Measurements from ENCODE around the gene HIKESHI. TPM values are rescaled to one million over a fixed set of nuclear protein-coding genes. Genes with fewer than 3 reads are reported as not detected.

Gene HIKESHI
- total RNA-seq, 1 experiment from 2014 or later, result 13.1 TPM

- Histone ChIP-seq H3K4me3 (ENCODE audit: low read length) (no peak overlapping the region), H3K27me3 (ENCODE audit: low read length) (no peaks in the 10 kb centered on the region), H3K27ac (ENCODE audit: low read length) (no peak overlapping the region), H3K4me1 (ENCODE audit: insufficient read depth, low read length) (no peaks in the 10 kb centered on the region), H3K9me3 (ENCODE audit: low read length) (no peaks in the 10 kb centered on the region), H2AFZ (ENCODE audit: low read length) (no peak overlapping the region), H3F3A (ENCODE audit: low read length, unreplicated experiment) (no peaks in the 10 kb centered on the region), H3K9me2 (replicated peaks; ENCODE audit: low read length) (no peaks in the 10 kb centered on the region), H3K79me2 (ENCODE audit: low read length) (no peaks in the 10 kb centered on the region), H3K9ac (ENCODE audit: low read length) (no peak overlapping the region), H3K4me2 (ENCODE audit: low read length) (no peak overlapping the region), H3K36me3 (ENCODE audit: low read depth, low read length) (no peaks in the 10 kb centered on the region), H4K20me1 (ENCODE audit: low read length) (no peaks in the 10 kb centered on the region)
- DNase-seq, result no peak
- intact Hi-C loops (cut with micrococcal nuclease), result no loop called here
- CTCF ChIA-PET, result no interaction called here
- ATAC-seq, result no peak
- no peak for TF ChIP-seq CTCF (conservative IDR thresholded peaks at IDR 0.05; ENCODE audit: low read depth, low read length)
- no peak for TF ChIP-seq EZH2phosphoT487 (IDR thresholded peaks at IDR 0.05; ENCODE audit: borderline replicate concordance, low read length)
- TF ChIP-seq EZH2 (IDR thresholded peaks at IDR 0.05; ENCODE audit: low read length, unreplicated experiment), result no peak
- BruUV-seq (replicated peaks), result no TSS peak
- POLR2A ChIA-PET (ENCODE audit: unreplicated experiment), result no interaction called here
Measured at GRCh38 chr11:86337227-86337626, 35.2 kb downstream of the HIKESHI start.

- H3K27ac ChIP-seq (ENCODE audit: low read length), result no peak overlapping the region
- DNase-seq (no peak), ATAC-seq (no peak)
- no TSS peak for BruUV-seq (replicated peaks)
- ChIA-PET POLR2A (ENCODE audit: unreplicated experiment) (no interaction called here), CTCF (no interaction called here)
- H3K9ac ChIP-seq (ENCODE audit: low read length), result no peak overlapping the region
- no peaks in the 10 kb centered on the region for H3F3A ChIP-seq (ENCODE audit: low read length, unreplicated experiment)
- H2AFZ ChIP-seq (ENCODE audit: low read length), result no peak overlapping the region
- TF ChIP-seq CTCF (conservative IDR thresholded peaks at IDR 0.05; ENCODE audit: low read depth, low read length) (no peak), EZH2 (IDR thresholded peaks at IDR 0.05; ENCODE audit: low read length, unreplicated experiment) (no peak), EZH2phosphoT487 (IDR thresholded peaks at IDR 0.05; ENCODE audit: borderline replicate concordance, low read length) (no peak)
- H3K79me2 ChIP-seq (ENCODE audit: low read length), result no peaks in the 10 kb centered on the region
- no peaks in the 10 kb centered on the region for H3K9me2 ChIP-seq (replicated peaks; ENCODE audit: low read length)
- intact Hi-C loops (cut with micrococcal nuclease), result no loop called here
- H3K4me1 ChIP-seq (ENCODE audit: insufficient read depth, low read length), result no peaks in the 10 kb centered on the region
- H3K4me3 ChIP-seq (ENCODE audit: low read length), result no peak overlapping the region
- no peaks in the 10 kb centered on the region for H4K20me1 ChIP-seq (ENCODE audit: low read length)
- H3K36me3 ChIP-seq (ENCODE audit: low read depth, low read length), result no peaks in the 10 kb centered on the region
- no peak overlapping the region for H3K4me2 ChIP-seq (ENCODE audit: low read length)
- H3K27me3 ChIP-seq (ENCODE audit: low read length), result no peaks in the 10 kb centered on the region
- H3K9me3 ChIP-seq (ENCODE audit: low read length), result no peaks in the 10 kb centered on the region
Measured at GRCh38 chr11:86341382-86341781, 39.3 kb downstream of the HIKESHI start.

- Histone ChIP-seq H4K20me1 (ENCODE audit: low read length) (no peaks in the 10 kb centered on the region), H3F3A (ENCODE audit: low read length, unreplicated experiment) (no peaks in the 10 kb centered on the region), H3K4me3 (ENCODE audit: low read length) (no peak overlapping the region), H3K9me3 (ENCODE audit: low read length) (no peaks in the 10 kb centered on the region), H3K4me2 (ENCODE audit: low read length) (no peak overlapping the region), H3K9ac (ENCODE audit: low read length) (no peak overlapping the region), H3K36me3 (ENCODE audit: low read depth, low read length) (no peaks in the 10 kb centered on the region), H3K9me2 (replicated peaks; ENCODE audit: low read length) (no peaks in the 10 kb centered on the region), H3K27me3 (ENCODE audit: low read length) (no peaks in the 10 kb centered on the region), H3K79me2 (ENCODE audit: low read length) (no peaks in the 10 kb centered on the region), H3K27ac (ENCODE audit: low read length) (no peak overlapping the region), H2AFZ (ENCODE audit: low read length) (no peak overlapping the region), H3K4me1 (ENCODE audit: insufficient read depth, low read length) (no peaks in the 10 kb centered on the region)
- no peak for ATAC-seq
- DNase-seq, result no peak
- CTCF ChIA-PET, result no interaction called here
- BruUV-seq (replicated peaks), result no TSS peak
- POLR2A ChIA-PET (ENCODE audit: unreplicated experiment), result no interaction called here
- intact Hi-C loops (cut with micrococcal nuclease), result no loop called here
- TF ChIP-seq CTCF (conservative IDR thresholded peaks at IDR 0.05; ENCODE audit: low read depth, low read length), result no peak
- TF ChIP-seq EZH2phosphoT487 (IDR thresholded peaks at IDR 0.05; ENCODE audit: borderline replicate concordance, low read length), result no peak
- no peak for TF ChIP-seq EZH2 (IDR thresholded peaks at IDR 0.05; ENCODE audit: low read length, unreplicated experiment)
Measured at GRCh38 chr11:86346513-86346912, 44.5 kb downstream of the HIKESHI start.
